CD4-positive, alpha-beta T cell treated with Interleukin-15 for 4 hours (primary cell): Measurements from ENCODE around the gene ORM1.

ENCODE experiments used
- DNase-seq: peaks from one replicate; pipeline ENCODE4 v3.0.0-alpha.2; 2020; ENCODE audit warnings: low spot score

ORM1 gene

GRCh38 chr9:114367366-114367765, 44.5 kb downstream of the ORM1 start:
- DNase-seq = no peak

DNA sequence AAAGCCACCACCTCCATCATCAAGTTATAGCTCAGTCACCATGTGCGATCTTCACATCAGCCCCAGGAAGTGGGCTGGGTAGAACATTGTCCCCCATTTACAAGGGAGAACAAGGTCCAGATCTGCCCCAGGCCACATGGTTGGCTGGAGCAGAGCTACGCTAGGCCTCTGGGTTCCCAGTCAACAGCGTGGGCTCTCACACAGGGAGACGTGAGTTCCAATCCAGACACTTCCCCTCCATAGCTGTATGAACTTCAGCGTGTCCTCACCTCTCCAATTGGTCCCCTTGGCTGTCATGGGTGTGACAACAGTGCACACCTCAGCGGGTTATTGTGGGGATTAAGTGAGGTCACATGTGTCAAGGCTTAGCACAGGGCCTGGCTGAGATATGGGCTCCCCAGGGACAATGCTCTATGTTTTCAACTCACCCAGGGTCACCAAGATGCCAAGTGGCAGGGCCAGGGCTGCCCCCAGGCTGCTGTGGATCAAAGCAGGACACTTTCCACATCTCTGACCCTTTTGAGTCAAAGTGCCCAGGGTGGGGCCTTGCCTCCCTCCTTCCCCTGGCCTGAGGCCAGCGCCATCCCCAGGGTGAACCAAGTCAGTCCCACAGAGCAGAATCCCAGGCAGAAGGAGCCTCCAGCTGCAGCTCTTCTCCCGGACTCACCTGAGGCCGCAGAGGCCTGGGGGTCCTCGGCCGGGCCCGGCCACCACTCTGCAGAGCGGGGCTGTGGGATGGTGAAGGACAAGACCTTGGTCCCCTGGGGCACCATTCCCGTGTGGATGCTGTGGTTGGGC, 45.1 kb downstream of the ORM1 start:
- no peak for DNase-seq

- no peak for DNase-seq
Observed at GRCh38 chr9:114369216-114370130, 46.6 kb downstream of the ORM1 start.

DNA sequence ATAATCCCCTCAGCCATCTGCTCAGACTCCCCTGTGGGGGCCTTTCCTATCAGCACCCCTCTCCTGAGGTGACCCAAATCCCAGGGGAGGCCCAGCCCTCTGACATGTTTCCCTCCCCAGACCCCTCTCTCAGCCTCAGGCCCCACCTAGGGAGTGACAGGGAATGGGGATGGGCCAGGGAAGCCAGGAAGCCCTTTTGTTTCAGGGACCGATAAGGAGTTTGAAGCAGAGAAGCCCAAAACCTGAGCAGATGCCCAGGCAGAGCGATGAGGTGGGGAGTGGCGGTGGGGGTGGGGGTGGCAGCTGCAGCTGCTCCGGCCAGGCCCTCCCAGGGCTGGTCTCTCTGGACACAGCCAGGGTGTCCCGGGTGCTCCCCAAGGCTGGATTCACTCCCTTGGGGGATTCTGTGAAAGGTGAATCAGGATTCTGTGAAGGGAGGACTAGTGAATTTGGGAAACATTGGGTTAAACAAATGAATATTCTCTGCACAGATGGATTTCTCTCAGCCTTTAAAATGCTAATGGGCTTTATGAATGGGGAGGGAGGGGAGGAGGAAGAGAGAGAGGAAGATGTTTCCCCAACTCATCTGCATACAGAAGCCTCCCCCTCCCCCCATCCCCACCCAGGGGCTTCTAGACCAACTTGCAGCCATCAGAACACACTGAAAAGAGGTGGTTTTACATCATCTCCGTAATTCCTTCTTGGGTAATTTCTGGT, 47.5 kb downstream of the ORM1 start:
- DNase-seq = no peak

- DNase-seq = no peak
Observed at GRCh38 chr9:114370968-114371320, 48.0 kb downstream of the ORM1 start.

GRCh38 chr9:114371343-114371944, 48.5 kb downstream of the ORM1 start:
- DNase-seq = no peak

- peak; percentile 57 for DNase-seq
Observed at GRCh38 chr9:114371973-114372917, 49.3 kb downstream of the ORM1 start.

GRCh38 chr9:114372921-114373448, 50.1 kb downstream of the ORM1 start:
- DNase-seq = peak; percentile 79

GRCh38 chr9:114373960-114374730, 51.2 kb downstream of the ORM1 start:
- no peak for DNase-seq

DNA sequence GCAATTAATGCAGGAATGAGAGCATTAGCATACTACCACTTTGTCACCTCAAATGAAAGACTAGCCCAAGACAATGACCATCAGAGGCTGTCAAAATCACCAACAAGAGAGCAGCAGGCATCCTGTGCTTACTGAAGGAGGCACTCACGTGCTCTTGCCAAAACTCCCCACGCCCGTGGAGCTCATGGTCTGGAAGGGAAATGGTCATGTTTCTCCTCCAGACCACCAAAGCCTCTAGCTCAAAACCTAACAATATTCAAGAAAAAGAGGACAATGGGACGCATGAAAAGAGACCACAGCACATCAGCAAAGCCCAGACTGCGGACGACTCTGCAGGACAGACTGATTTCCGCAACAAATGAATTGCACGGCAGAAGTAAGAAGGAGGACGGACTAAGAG, 52.0 kb downstream of the ORM1 start:
- DNase-seq = no peak

- no peak for DNase-seq
Observed at GRCh38 chr9:114375386-114376175, 52.7 kb downstream of the ORM1 start.
